GM20431 (cell line): ENCODE data around the gene EXOC4.

Experiments
- in situ Hi-C: fragments of 300-500 bp; cut with MseI, MboI; formaldehyde crosslinking; loops from one replicate; pipeline ENCODE4 v1.15.0; 2020; ENCODE audit warnings: low sequenced_read_pairs; ENCODE audit not compliant: unreplicated experiment

Gene EXOC4

DNA sequence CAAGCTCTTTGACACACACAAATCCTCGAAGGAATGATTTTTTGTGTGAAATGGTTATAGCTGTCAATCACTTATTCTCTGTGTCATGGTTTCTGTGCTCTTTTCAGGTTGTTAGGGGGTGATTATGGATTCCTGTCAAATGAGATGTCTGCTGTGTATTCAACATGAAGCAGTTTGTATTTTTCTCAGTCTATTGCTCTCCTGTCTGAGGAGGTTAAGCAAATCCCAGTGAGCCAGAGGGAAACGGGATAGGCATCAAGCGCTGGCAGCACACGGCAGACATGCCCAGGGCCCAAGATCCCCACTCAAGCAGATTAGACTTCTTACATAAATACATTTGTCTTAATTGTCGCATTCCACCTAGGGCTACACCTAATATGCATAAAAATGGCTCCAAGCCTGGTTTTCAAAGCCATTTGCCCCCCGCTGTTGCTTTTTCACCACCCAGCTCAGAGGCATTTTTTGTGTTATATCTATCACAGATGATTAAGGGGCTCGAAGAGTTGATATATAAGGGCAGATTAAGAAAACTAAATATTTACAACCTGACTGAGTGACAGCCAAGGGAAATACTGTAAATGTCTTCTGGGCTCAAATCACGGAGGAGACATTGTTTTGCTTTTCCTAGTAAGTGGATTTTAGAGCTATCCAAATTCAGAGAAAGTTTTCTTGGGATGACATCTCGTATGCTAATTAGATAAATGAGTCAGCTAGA lies 681.5 kb downstream of the EXOC4 start:
- in situ Hi-C loops = no loop called here

DNA sequence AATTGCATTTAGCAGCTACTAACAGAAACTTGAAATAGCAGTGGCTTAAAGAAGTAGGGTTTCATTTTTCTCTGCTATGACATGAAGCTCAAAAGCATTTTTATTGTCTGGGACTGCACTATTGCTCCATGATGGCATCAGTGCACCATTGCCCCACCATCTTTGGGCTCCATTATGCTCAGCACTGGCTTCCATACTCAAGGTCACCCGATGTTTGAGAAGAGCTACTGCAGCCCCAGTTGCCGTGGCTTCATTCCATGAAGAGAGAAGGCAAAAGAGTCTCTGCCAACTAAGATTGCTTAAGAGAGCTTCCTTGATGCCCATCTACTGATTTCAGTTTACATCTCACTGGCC lies 682.1 kb downstream of the EXOC4 start:
- in situ Hi-C loops = no loop called here

DNA sequence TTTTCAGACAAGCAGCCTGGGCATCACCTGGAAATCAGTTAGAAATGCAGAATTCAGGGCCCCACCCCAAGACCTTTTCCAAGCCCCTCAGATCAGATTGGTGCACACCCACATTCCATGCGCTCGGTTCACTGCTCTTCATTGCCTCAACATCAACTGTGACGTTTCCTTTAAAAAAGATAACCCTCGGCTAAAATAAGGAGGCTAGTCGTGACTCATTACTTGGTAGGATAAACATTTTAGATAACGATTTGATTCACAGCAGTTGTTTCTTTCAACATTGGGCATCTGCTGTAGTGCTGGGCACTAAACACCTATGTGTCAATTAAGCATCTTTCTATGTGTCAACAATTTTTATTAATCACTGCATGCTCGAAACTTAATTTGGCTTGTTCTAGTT lies 683.2 kb downstream of the EXOC4 start:
- in situ Hi-C loops = no loop called here

DNA sequence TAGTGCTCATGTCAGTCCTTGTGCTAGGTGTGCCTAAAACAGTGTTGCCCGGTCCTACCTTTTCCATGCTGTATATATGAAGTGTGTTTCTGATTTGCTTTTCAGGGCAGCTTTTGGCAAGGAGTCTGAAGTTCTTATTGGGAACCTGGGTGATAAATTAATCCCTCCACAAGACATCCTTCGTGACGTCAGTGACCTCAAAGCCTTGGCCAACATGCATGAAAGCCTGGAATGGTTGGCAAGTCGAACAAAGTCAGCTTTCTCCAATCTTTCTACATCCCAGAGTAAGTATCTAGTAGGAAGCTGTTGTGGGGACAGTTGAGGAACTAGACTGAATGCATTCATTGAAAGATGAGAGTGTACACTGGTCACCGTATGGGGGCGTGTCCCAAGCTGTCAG lies 684.9 kb downstream of the EXOC4 start:
- in situ Hi-C loops = no loop called here

DNA sequence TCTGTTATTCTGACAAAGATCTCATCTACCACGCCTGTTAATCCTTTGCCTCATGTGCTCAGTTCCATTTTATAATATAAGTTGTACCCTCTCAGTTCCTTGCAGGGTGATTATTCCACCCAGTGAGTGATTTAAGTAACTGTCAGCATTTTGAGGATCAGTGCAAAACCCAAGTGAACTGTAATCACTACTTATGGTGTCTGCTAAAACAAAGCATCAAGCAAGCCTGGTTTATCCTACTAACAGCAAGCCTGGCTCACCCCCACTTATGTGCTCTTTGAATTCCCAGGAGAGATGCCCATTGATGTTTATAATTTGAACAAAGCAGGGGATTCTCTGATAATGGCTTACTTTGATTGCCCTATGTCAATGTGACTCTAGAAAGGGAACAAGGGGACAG lies 687.5 kb downstream of the EXOC4 start:
- in situ Hi-C loops = no loop called here

DNA sequence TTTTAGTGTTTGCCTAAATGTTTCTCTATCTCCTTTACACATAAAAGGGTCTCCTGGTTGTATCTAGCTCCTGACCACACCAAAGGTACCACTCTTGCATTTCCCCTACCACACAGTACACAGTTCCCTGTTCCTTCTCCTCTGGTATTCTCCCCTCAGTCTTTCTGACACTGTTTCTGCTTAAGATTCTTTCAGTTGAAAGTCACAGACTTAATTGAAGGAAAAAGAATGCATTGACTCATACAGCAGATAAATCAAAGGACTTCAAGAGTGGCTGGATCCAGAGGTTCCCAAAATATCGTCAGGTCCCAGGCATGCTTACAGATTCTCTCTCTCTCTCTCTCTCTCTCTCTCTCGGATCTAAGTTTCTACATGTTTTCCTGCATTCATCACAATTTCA lies 688.6 kb downstream of the EXOC4 start:
- in situ Hi-C loops = no loop called here

DNA sequence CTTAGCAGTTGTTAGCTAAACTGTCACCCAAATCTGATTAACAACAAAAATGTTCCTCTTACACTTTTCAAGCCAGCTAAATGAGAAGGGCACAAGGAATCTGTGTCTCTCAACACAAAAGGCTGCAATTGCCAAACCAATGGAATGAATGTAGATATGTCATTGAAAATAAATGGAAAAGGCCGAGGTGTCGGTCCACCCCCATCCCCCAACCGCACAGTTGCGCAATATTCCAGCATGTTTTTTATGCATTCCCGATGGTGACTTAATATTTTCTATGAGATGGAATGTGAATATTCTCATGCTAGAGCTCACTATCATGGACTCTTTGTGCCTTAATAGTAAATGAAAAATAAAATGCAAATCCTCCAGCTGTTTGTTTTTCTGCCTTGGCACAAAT lies 692.6 kb downstream of the EXOC4 start:
- in situ Hi-C loops = no loop called here

DNA sequence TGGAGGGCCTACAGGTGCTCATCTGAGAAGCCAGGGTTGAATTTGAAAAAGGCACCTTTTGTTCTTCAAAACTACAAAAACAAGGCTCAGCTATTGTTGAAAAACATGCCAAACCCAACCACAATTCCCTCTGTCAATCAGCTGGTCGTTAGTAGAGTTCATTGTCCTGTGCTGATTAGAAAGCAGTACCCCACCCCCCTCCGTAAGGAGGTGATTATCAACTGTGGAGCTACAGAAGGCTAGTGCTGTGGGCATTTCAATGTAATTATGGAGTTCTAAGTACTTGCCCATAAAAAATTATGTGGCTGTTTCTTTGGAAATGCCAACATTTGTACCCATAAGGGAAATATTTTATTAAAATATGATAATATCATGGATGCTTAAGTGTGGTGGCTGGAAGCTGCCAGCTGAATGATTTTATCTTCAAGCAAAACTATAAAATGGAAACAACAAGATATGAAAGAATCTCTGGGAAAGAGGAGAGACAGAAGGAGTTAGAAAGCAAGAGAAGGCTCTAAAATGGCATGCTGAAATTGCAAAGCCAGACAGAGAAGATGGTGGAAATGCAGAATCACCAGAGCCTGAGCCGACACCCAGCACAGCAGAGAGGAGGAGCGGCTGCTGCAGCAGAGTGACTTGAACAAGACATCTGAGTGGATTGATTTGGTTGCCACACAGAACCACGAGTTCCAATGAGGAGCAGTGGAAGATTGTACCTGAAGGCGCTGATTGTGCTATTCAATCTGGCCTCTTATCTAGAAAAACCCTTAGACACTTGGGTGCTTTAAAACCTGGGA lies 694.8 kb downstream of the EXOC4 start:
- in situ Hi-C loops = no loop called here

DNA sequence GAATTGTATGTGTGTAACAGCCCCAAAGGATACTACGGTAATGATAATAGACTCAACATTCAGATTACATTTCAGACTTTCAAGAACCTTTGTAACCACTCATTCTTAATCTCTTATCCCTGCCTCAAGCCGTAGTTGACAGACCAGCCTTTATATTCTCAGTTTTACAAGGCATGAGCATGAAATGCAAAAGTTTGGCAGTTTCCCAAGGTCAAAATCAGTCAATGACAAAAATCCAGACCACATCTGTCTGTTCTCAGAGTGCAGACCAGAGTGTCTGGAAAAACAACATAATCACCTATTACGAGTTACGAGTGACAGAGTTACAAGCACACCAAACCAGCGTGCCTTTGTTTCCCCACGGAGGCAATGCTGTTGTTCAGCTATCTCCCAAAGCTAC lies 695.7 kb downstream of the EXOC4 start:
- in situ Hi-C loops = no loop called here

DNA sequence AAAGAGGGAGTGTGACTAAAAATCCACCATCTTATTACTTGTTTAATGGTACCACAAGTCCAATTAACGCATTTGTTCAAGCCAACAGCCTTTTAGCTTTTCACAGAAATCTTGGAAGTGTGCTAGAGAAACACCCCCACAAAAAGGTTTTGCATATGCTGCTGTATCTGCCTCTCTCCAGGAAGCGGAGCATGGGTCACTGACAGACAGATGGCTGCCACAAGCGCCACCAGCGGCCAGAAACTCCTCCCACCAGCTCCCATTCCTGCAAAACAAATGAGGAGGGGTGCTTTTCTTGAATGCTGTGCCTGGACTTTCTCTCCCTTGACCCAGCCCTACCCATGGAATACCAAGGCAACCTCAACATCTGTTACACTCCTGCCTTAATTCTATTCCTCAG lies 698.0 kb downstream of the EXOC4 start:
- in situ Hi-C loops = no loop called here

DNA sequence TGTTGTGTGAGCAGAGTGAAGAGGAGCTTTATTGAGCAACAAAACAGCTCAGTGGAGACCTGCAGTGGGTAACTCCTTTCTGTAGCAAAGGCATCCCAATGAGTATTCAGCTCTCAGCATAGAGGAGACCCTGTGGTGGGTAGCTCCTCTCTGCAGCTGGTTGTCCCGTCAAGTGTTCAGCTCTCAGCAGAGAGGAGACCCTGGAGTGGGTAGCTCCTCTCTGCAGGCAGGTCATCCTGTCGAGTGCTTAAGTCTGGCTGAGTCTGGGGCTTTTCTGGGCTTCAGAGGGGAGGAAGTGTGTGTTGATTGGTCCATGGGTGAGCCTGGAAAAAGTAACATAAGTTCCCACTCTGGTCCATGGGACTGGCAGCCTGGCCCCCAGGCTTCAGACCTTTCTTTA lies 702.3 kb downstream of the EXOC4 start:
- in situ Hi-C loops = no loop called here

DNA sequence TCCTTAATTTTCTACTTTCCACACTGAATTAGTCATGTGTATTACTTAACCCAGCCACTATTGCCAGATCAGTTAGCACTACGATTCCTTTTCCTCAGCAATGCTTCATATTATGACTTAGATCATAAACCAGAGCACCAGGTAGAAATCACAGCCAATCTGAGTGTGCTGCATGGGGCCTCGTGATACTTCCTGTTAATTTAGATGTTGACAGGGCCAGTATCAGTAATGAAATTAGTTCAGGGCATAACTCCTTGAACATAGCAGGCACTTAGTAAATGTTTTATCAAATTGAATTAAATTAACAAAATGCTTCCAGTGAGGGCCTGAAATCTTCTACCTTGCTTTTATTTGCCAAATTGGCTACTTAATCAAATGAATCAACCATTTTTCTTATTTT lies 705.0 kb downstream of the EXOC4 start:
- in situ Hi-C loops = no loop called here

DNA sequence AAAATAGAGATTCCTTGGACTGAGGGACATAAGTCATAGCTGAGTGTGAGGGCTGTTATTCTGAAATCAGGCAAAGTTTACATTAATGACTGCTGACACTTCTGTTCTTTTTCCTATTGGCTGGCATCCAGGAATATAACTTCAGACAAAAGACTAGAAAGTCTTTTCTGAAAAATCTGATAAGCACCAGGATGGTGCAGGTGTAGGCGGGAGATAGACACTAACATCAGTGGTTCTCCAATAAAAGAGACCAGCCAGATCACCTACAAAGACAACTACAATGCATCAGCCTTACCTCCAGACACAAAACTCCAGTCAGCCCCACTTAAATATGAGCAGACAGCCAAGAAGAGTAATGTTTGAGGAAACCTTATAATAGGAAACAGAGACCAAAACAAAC lies 705.9 kb downstream of the EXOC4 start:
- in situ Hi-C loops = no loop called here

DNA sequence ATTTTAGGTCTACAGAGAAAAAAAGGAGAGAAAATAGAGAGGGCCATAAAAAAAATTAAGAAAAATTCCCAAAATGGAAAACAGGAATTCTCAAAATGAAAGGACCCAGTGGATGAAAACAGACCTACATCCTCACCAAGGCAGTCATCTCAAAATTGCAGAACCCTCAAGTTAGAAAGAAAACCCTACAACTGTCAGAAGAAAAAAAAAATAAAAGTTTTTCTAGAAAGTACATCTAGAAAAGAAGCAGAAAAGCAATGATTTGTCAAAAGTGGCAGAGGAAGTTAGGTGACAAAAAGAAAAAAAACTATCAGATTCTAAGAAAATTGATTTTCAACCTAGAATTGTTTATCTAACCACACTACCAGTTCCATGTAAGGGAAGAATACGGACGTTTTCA lies 706.6 kb downstream of the EXOC4 start:
- in situ Hi-C loops = no loop called here

DNA sequence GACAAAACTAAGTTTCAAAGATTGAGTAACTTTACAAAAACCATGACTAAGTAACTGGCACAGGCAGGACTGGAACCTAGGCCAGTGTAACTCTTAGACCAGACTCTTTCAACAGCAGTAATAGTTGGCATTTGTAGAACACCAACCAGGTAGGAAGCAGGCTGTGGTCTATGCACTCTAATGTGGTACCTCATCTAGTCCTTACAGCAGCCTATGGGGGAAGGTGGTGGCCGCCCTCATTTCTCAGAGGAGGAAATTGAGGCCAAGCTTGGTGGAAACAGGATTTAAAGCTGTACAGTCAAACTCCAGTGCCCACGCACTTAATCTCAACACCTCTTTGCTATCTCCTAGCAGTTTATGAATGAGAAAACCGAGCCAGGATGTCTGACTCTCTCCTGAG lies 708.8 kb downstream of the EXOC4 start:
- in situ Hi-C loops = no loop called here

DNA sequence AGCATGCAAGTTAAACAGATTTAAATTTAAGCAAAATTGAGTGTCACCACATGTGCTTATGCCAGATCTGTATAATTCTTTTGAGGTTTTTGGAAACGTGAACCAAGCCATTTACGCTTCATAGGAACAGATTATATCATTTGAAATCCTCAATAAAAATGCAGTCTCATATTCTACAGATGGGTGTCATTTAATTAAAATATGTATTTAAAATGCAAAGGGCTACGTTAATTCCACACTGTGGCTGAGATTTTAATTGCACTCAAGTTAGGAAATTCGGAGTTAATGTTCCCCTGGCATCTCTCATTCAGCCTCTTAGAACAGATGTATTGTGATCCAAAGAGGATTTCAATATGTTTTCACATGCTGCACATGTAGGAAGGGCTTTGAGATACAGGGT lies 709.8 kb downstream of the EXOC4 start:
- in situ Hi-C loops = no loop called here

DNA sequence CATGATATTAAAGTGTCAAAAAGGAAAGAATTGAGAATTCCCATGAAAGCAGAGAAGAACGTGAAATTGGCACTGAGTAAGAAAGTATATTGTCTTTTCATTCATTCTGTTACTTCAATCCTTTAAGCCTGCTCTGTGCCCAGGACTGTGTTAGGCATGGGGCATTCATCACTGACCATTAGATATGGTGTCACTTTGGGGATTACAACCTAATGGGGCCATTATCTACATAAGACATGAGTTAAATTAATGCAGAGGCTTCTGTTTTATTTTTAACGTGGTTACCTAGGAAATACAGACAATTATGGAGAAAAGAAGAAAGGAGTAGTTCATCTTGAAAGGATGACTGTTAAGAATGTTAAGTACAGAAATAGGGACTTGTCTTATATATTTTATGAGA lies 710.8 kb downstream of the EXOC4 start:
- in situ Hi-C loops = no loop called here

DNA sequence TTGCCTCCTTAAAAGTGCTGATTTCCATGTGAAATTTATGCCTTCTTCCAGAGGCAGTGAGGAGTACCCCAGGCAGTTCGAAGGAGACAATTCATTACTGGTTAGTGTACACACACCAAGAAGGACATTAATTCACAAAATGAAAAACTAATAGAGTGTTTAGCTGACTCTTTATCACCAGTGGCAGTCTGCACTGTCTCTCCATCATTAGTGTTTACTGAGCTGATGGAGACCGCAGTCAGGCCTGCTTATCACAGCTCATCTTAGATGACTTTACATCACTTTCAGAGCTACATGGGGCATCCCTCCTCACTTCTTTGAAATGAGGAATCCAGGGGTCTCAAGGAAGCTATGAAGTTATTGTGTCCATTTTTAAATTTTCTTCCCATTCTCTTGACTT lies 718.7 kb downstream of the EXOC4 start:
- in situ Hi-C loops = no loop called here

DNA sequence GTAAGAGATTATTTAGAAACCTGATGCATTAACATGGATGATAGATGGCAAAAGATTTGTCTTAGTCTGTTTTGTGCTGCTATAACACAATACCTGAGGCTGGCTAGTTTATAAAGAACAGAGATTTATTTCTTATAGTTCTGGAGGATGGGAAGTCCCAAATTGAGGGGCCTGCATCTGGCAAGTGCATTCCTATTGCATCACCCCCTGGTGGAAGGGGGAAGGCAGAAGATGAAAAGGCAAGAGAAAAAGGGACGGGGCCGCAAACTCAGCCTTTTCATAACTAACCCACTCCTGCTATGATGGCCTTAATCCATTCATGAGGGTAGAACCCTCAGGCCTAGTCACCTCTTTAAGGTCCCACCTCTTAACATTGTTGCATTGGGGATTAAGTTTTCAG lies 720.8 kb downstream of the EXOC4 start:
- in situ Hi-C loops = no loop called here

DNA sequence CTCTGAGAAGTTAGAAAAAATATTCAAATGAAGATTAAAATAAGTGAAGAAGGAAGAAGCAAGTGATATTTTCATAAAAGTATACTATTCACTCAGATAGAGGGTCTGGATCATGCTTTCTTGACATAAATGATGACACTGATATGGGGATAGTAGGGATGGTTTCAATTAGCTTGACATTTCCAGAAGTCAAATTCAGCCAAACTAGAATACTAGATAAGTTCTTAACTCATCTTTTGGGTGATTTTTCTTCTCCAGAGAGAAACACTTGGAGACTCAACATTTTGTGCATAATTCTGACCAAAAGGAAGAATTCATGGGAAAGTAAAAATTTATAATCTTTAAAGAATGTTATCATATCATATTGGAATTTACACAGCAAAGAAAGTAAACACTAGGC lies 722.3 kb downstream of the EXOC4 start:
- in situ Hi-C loops = no loop called here

DNA sequence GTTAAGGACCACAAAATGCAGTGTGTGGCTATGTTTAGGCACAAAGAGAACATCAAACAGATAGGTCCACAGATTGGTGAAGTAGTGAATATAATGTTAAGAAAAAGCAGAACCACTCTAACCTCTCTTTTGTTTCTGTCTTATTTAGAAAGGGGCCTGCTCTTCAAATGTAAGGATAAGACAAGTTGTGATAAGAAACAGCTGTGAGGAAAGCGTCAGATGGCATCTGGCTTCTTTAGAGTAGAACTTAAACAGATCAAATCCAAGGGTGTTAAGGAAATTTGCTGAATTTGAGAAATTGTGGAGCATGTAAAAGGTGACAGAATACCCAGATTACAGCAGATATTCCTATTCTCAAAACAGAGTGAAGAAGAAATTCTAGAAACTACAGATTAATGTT lies 723.3 kb downstream of the EXOC4 start:
- in situ Hi-C loops = no loop called here
